DOHH2 (cell line): ENCODE data around the gene RASA2.

Source experiments
- EZH2phosphoT487 ChIP-seq: fragments of 200-600 bp; sonication (generic); IDR thresholded peaks from 2 replicates; pipeline ENCODE4 v1.6.1; 2017; ENCODE audit warnings: borderline replicate concordance, mild to moderate bottlenecking, antibody characterized with exemption, low read length, moderate library complexity, mixed read lengths
- TF ChIP-seq, protein P1 (sequence below): fragments of 200-600 bp; sonication (generic); IDR thresholded peaks from one replicate; pipeline ENCODE4 v1.5.1; 2014; ENCODE audit warnings: antibody characterized with exemption, mild to moderate bottlenecking, low read depth, low read length; ENCODE audit not compliant: poor library complexity, severe bottlenecking

DNA sequence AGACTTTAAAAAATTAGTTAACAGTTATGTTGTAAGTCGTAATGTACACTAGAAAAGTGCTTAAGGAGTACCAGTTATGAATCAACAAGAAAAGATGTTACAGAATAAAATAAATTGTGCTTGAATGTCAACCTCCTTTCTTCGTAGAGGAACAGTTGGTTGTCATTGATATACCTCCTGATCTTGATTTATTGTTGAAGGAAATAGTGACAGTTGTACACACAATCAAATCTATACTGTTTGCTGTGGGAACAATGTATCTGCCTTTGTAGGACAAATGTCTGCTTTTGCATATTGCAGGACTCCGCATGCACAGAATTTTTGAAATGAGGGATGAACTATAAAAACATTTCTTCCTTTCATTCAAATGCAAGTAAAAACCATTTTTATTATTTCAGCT lies 19.2 kb downstream of the RASA2 start:
- TF ChIP-seq, protein P1, sequence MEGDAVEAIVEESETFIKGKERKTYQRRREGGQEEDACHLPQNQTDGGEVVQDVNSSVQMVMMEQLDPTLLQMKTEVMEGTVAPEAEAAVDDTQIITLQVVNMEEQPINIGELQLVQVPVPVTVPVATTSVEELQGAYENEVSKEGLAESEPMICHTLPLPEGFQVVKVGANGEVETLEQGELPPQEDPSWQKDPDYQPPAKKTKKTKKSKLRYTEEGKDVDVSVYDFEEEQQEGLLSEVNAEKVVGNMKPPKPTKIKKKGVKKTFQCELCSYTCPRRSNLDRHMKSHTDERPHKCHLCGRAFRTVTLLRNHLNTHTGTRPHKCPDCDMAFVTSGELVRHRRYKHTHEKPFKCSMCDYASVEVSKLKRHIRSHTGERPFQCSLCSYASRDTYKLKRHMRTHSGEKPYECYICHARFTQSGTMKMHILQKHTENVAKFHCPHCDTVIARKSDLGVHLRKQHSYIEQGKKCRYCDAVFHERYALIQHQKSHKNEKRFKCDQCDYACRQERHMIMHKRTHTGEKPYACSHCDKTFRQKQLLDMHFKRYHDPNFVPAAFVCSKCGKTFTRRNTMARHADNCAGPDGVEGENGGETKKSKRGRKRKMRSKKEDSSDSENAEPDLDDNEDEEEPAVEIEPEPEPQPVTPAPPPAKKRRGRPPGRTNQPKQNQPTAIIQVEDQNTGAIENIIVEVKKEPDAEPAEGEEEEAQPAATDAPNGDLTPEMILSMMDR: no peak
- TF ChIP-seq EZH2phosphoT487: no peak
